IMR-90 (cell line): Measurements from ENCODE around the gene LARP1B. TPM values are rescaled to one million over a fixed set of nuclear protein-coding genes. Genes with fewer than 3 reads are reported as not detected.
A peak's percentile ranks its signal among the peaks of the same experiment; 100 is the strongest.

Experiments
- ATAC-seq: fragments of 200-7000 bp; cut with Tn5 transposase; 2 replicates; pipeline ENCODE4 v1.9.1; 2020; ENCODE audit warnings: low read depth, mild to moderate bottlenecking, moderate library complexity
- BruUV-seq: library from RNA; stranded (reverse); fragments of 400-500 nt; replicated peaks from 2 replicates; lab custom pipeline; 2021; lab: Mats Ljungman, UMichigan
- CTCF ChIA-PET: fragments of 300-600 bp; formaldehyde crosslinking; extraction: SDS; loops from one replicate; lab custom pipeline; 2021; ENCODE audit warnings: antibody characterized with exemption; lab: Yijun Ruan, JAX
- POLR2A ChIA-PET: fragments of 300-600 bp; sonication (Branson Sonifier 250); formaldehyde crosslinking; loops from one replicate; lab custom pipeline; 2022; ENCODE audit warnings: antibody characterized with exemption; ENCODE audit not compliant: unreplicated experiment; lab: Charles Lee
- DNase-seq: peaks from one replicate; pipeline ENCODE4 v3.0.0; 2013
- H2AFZ ChIP-seq: replicated peaks from 2 replicates; pipeline ENCODE3; 2013; ENCODE audit warnings: low read length, mild to moderate bottlenecking; ENCODE audit not compliant: poor library complexity
- H2AK5ac ChIP-seq: 2 replicates; pipeline ENCODE4 v1.6.1; 2013; ENCODE audit warnings: low read depth, low read length, inconsistent platforms
- H2AK9ac ChIP-seq: replicated peaks from 2 replicates; pipeline ENCODE3; 2013; ENCODE audit warnings: mild to moderate bottlenecking, low read depth, low read length, moderate library complexity; ENCODE audit not compliant: poor library complexity
- H2BK120ac ChIP-seq: 2 replicates; pipeline ENCODE4 v1.6.1; 2013; ENCODE audit warnings: low read depth, low read length, inconsistent platforms
- H2BK15ac ChIP-seq: 3 replicates; pipeline ENCODE4 v1.6.1; 2013; ENCODE audit warnings: low read depth, low read length, inconsistent platforms
- H2BK20ac ChIP-seq: 2 replicates; pipeline ENCODE4 v1.6.1; 2013; ENCODE audit warnings: low read depth, mild to moderate bottlenecking, inconsistent platforms, low read length, moderate library complexity
- H2BK5ac ChIP-seq: 2 replicates; pipeline ENCODE4 v1.6.1; 2013; ENCODE audit warnings: mild to moderate bottlenecking, low read depth, low read length, inconsistent platforms; ENCODE audit not compliant: poor library complexity, severe bottlenecking
- H3K14ac ChIP-seq: replicated peaks from 2 replicates; pipeline ENCODE4 v1.6.1; 2013; ENCODE audit warnings: low read depth, low read length, inconsistent platforms
- H3K18ac ChIP-seq: 2 replicates; pipeline ENCODE4 v1.6.1; 2013; ENCODE audit warnings: low read depth, low read length, control low read depth
- H3K23ac ChIP-seq: 2 replicates; pipeline ENCODE4 v1.6.1; 2013; ENCODE audit warnings: low read depth, low read length, inconsistent platforms
- H3K27ac ChIP-seq: 2 replicates; pipeline ENCODE4 v1.5.1; 2013; ENCODE audit warnings: mild to moderate bottlenecking, control low read depth, low read length; ENCODE audit not compliant: insufficient read depth
- H3K27me3 ChIP-seq: 2 replicates; pipeline ENCODE4 v1.6.1; 2013; ENCODE audit warnings: low read length; ENCODE audit not compliant: control insufficient read depth, insufficient read depth
- H3K36me3 ChIP-seq: 2 replicates; pipeline ENCODE4 v1.6.1; 2013; ENCODE audit warnings: low read length, mixed read lengths; ENCODE audit not compliant: control insufficient read depth, insufficient read depth
- H3K4ac ChIP-seq: 2 replicates; pipeline ENCODE4 v1.6.1; 2013; ENCODE audit warnings: low read depth, low read length, inconsistent platforms
- H3K4me1 ChIP-seq: 2 replicates; pipeline ENCODE4 v1.6.1; 2013; ENCODE audit warnings: low read length, mixed read lengths; ENCODE audit not compliant: control insufficient read depth, insufficient read depth
- H3K4me2 ChIP-seq: 2 replicates; pipeline ENCODE4 v1.6.1; 2013; ENCODE audit warnings: low read depth, mild to moderate bottlenecking, control low read depth, low read length, moderate library complexity
- H3K4me3 ChIP-seq: 2 replicates; pipeline ENCODE4 v1.5.1; 2013; ENCODE audit warnings: low read depth, mild to moderate bottlenecking, control low read depth, low read length, moderate library complexity; ENCODE audit not compliant: insufficient read depth
- H3K56ac ChIP-seq: 2 replicates; pipeline ENCODE4 v1.6.1; 2013; ENCODE audit warnings: low read length, inconsistent platforms; ENCODE audit not compliant: insufficient read depth; ENCODE audit errors: extremely low read depth
- H3K79me1 ChIP-seq, 2 experiments: 2 replicates each; pipeline ENCODE4 v1.6.1; 2013; ENCODE audit warnings: low read length in 2 of 2, inconsistent platforms in 1 of 2, low read depth in 1 of 2
- H3K9ac ChIP-seq: 2 replicates; pipeline ENCODE4 v1.6.1; 2013; ENCODE audit warnings: low read depth, low read length, control low read depth
- H3K9me1 ChIP-seq: 2 replicates; pipeline ENCODE4 v1.6.1; 2013; ENCODE audit warnings: low read length, inconsistent platforms; ENCODE audit not compliant: insufficient read depth
- H3K9me3 ChIP-seq: 2 replicates; pipeline ENCODE4 v1.6.1; 2013; ENCODE audit warnings: low read length; ENCODE audit not compliant: control insufficient read depth, insufficient read depth
- H4K20me1 ChIP-seq: 2 replicates; pipeline ENCODE4 v1.6.1; 2013; ENCODE audit warnings: low read length, inconsistent platforms; ENCODE audit not compliant: insufficient read depth
- H4K5ac ChIP-seq: 2 replicates; pipeline ENCODE4 v1.6.1; 2013; ENCODE audit warnings: mild to moderate bottlenecking, low read depth, low read length, control low read depth
- H4K8ac ChIP-seq, 2 experiments: 2 replicates each; pipeline ENCODE4 v1.6.1; 2013; ENCODE audit warnings: low read depth in 2 of 2, low read length in 2 of 2, control low read depth in 1 of 2, inconsistent platforms in 1 of 2
- H4K91ac ChIP-seq: 2 replicates; pipeline ENCODE4 v1.6.1; 2013; ENCODE audit warnings: low read depth, low read length, inconsistent platforms; ENCODE audit not compliant: insufficient read depth
- CEBPB ChIP-seq: IDR thresholded peaks from 2 replicates; pipeline ENCODE4 v1.6.1; 2012; ENCODE audit warnings: low read depth, low read length, improper control_type of control experiment
- MAFK ChIP-seq: IDR thresholded peaks from 2 replicates; pipeline ENCODE4 v1.6.1; 2012; ENCODE audit warnings: low read depth, low read length, improper control_type of control experiment
- NFE2L2 ChIP-seq: fragments of 150-350 bp; IDR thresholded peaks from 2 replicates; pipeline ENCODE4 v1.6.1; 2016; ENCODE audit warnings: low read depth, mild to moderate bottlenecking, low read length
- POLR2A ChIP-seq: IDR thresholded peaks from 2 replicates; pipeline ENCODE4 v1.6.1; 2012; ENCODE audit warnings: mild to moderate bottlenecking, low read depth, low read length
- RAD21 ChIP-seq: IDR thresholded peaks from 2 replicates; pipeline ENCODE4 v1.6.1; 2012; ENCODE audit warnings: low read length, improper control_type of control experiment
- RFX5 ChIP-seq: IDR thresholded peaks from 2 replicates; pipeline ENCODE4 v1.8.0; 2012; ENCODE audit warnings: low read depth, mild to moderate bottlenecking, low read length, moderate library complexity
- WGBS, 2 experiments: methylation state at CpG; one replicate each; pipeline versions ENCODE4 v1.1.5 to v1.1.7; 2013; ENCODE audit warnings: missing lambda C conversion rate in 2 of 2; ENCODE audit not compliant: insufficient read length in 1 of 2; ENCODE audit errors: extremely low coverage in 2 of 2; 5-methylcytosine and 5-hydroxymethylcytosine counted together
- dilution Hi-C: fragments of 300-500 bp; cut with HindIII; formaldehyde crosslinking; loops from one replicate; pipeline ENCODE4 v1.14.3; 2018; ENCODE audit warnings: low sequenced_read_pairs; ENCODE audit not compliant: unreplicated experiment
- in situ Hi-C: fragments of 300-500 bp; cut with MboI; formaldehyde crosslinking; loops from 3 replicates; pipeline ENCODE4 v1.14.3; 2019; ENCODE audit warnings: low sequenced_read_pairs, inconsistent platforms, mixed read lengths
- intact Hi-C: fragments of 100-400 bp; cut with micrococcal nuclease; formaldehyde crosslinking; loops from 2 replicates; pipeline ENCODE4 v1.10.0; 2022
- polyA plus RNA-seq, 3 experiments: library from polyadenylated mRNA; depleted of rRNA; stranded (reverse); fragments of >200 nt; gene quantifications; 2 replicates each; pipeline ENCODE4 v1.2.3, GENCODE V29; 2012; ENCODE audit warnings: low replicate concordance in 1 of 3
- total RNA-seq: library from RNA; depleted of rRNA; stranded (reverse); fragments of >200 nt; gene quantifications from 2 replicates; pipeline ENCODE4 v1.2.3, GENCODE V29; 2012
- TF ChIP-seq, protein P1 (sequence below): fragments of 150-350 bp; IDR thresholded peaks from 2 replicates; pipeline ENCODE4 v1.6.1; 2017; ENCODE audit warnings: mild to moderate bottlenecking, antibody characterized with exemption, low read length, low read depth
- TF ChIP-seq, protein P2 (sequence below): fragments of 150-350 bp; IDR thresholded peaks from 2 replicates; pipeline ENCODE4 v1.6.1; 2016; ENCODE audit warnings: low read depth, mild to moderate bottlenecking, low read length, moderate library complexity, borderline replicate concordance

LARP1B gene
- total and polyA plus RNA-seq, 2 of the 4 experiments (the other 2 are of a cell fraction): 8.8 to 11.1 TPM

- in situ Hi-C loops: loop anchor here (25.0 kb wide), 1 partner anchor 385 kb away; no protein-coding TSS in a partner anchor
- Histone ChIP-seq H4K5ac (no peak overlapping the region), H4K8ac (0 out of 4 replicates have a peak overlapping the region, but pooled peaks of 1 of the 2 experiments have one; percentile 5), H2AK9ac (no peak overlapping the region), H3K36me3 (0 out of 2 replicates have a peak, but pooled peaks cover 2% of the 10 kb centered on the region), H3K4me2 (no peak overlapping the region), H3K23ac (no peak overlapping the region), H3K4me3 (no peak overlapping the region), H3K9ac (no peak overlapping the region), H3K27ac (no peak overlapping the region), H3K18ac (no peak overlapping the region), H2AFZ (no peak overlapping the region), H2AK5ac (no peak overlapping the region), H4K20me1 (no peaks in the 10 kb centered on the region), H2BK15ac (no peak overlapping the region), H2BK20ac (no peak overlapping the region), H3K56ac (no peak overlapping the region), H2BK120ac (no peak overlapping the region), H3K4ac (no peak overlapping the region), H4K91ac (no peak overlapping the region), H3K9me1 (no peaks in the 10 kb centered on the region), H3K27me3 (no peaks in the 10 kb centered on the region), H3K14ac (no peak overlapping the region), H3K9me3 (no peaks in the 10 kb centered on the region), H3K4me1 (no peaks in the 10 kb centered on the region), H3K79me1 (peaks cover 0 to 2% of the 10 kb centered on the region in 2 experiments; a peak in 1 of 4 replicates), H2BK5ac (no peak overlapping the region)
- no peak for TF ChIP-seq CEBPB
- TF ChIP-seq, protein P1, sequence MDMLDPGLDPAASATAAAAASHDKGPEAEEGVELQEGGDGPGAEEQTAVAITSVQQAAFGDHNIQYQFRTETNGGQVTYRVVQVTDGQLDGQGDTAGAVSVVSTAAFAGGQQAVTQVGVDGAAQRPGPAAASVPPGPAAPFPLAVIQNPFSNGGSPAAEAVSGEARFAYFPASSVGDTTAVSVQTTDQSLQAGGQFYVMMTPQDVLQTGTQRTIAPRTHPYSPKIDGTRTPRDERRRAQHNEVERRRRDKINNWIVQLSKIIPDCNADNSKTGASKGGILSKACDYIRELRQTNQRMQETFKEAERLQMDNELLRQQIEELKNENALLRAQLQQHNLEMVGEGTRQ: no peak
- TF ChIP-seq, protein P2, sequence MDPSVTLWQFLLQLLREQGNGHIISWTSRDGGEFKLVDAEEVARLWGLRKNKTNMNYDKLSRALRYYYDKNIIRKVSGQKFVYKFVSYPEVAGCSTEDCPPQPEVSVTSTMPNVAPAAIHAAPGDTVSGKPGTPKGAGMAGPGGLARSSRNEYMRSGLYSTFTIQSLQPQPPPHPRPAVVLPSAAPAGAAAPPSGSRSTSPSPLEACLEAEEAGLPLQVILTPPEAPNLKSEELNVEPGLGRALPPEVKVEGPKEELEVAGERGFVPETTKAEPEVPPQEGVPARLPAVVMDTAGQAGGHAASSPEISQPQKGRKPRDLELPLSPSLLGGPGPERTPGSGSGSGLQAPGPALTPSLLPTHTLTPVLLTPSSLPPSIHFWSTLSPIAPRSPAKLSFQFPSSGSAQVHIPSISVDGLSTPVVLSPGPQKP: no peak
- no peak for TF ChIP-seq RFX5
- TF ChIP-seq POLR2A: no peak
- TF ChIP-seq MAFK: no peak
- no peak for TF ChIP-seq RAD21
- no peak for TF ChIP-seq NFE2L2
- DNase-seq: no peak
- no peak for ATAC-seq
- POLR2A ChIA-PET: no interaction called here
- CTCF ChIA-PET: no interaction called here
- dilution Hi-C loops: no loop called here
- no TSS peak for BruUV-seq
- no CpG with 5 or more reads among the region's 1 CpG for WGBS, 2 experiments
- intact Hi-C loops: no loop called here
These were observed 116.4 kb downstream of the LARP1B start for GRCh38 chr4:128177498-128177897.
